GM23338 (cell line): Measurements from ENCODE around the gene CRISPLD2. TPM values are rescaled to one million over a fixed set of nuclear protein-coding genes. Genes with fewer than 3 reads are reported as not detected.
A peak's percentile ranks its signal among the peaks of the same experiment; 100 is the strongest.

ENCODE experiments used
- ATAC-seq: fragments of 200-7000 bp; cut with Tn5 transposase; 3 replicates; pipeline ENCODE4 v1.9.1; 2020
- DNase-seq: peaks from one replicate; pipeline ENCODE4 v3.0.0-alpha.2; 2015; ENCODE audit warnings: low spot score
- H2AFZ ChIP-seq: fragments of 200-600 bp; sonication (generic); 2 replicates; pipeline ENCODE4 v1.8.0; 2016; ENCODE audit warnings: antibody characterized with exemption, mild to moderate bottlenecking, moderate library complexity
- H3F3A ChIP-seq: fragments of 200-600 bp; sonication (generic); replicated peaks from 2 replicates; pipeline ENCODE4 v1.8.0; 2017; ENCODE audit warnings: antibody characterized with exemption, mixed run types, low read depth
- H3K27ac ChIP-seq: fragments of 200-600 bp; sonication (generic); 2 replicates; pipeline ENCODE4 v1.6.1; 2016; ENCODE audit warnings: low read depth
- H3K27me3 ChIP-seq: fragments of 200-600 bp; sonication (generic); 2 replicates; pipeline ENCODE4 v1.8.0; 2016; ENCODE audit warnings: mild to moderate bottlenecking, mixed run types, moderate library complexity; ENCODE audit not compliant: insufficient read depth
- H3K36me3 ChIP-seq: fragments of 200-600 bp; sonication (generic); 2 replicates; pipeline ENCODE4 v1.8.0; 2016; ENCODE audit warnings: mild to moderate bottlenecking; ENCODE audit not compliant: insufficient read depth
- H3K4me1 ChIP-seq: fragments of 200-600 bp; sonication (generic); 2 replicates; pipeline ENCODE4 v1.8.0; 2016; ENCODE audit warnings: mild to moderate bottlenecking, moderate library complexity; ENCODE audit not compliant: insufficient read depth
- H3K4me2 ChIP-seq: fragments of 200-600 bp; sonication (generic); 2 replicates; pipeline ENCODE4 v1.7.1; 2017; ENCODE audit warnings: mixed run types
- H3K4me3 ChIP-seq: fragments of 200-600 bp; sonication (generic); 2 replicates; pipeline ENCODE4 v1.6.1; 2016; ENCODE audit warnings: mixed run types
- H3K79me2 ChIP-seq: fragments of 200-600 bp; sonication (generic); replicated peaks from 2 replicates; pipeline ENCODE4 v1.8.0; 2017; ENCODE audit warnings: mild to moderate bottlenecking; ENCODE audit not compliant: insufficient read depth
- H3K9me2 ChIP-seq: fragments of 200-600 bp; sonication (generic); 2 replicates; pipeline ENCODE4 v1.8.0; 2017; ENCODE audit not compliant: insufficient read depth
- H4K20me1 ChIP-seq: fragments of 200-600 bp; sonication (generic); replicated peaks from 2 replicates; pipeline ENCODE4 v1.8.0; 2017; ENCODE audit warnings: mild to moderate bottlenecking; ENCODE audit not compliant: insufficient read depth
- H3K27ac Mint-ChIP-seq: 2 replicates; pipeline ENCODE4 v1.8.0; 2020; ENCODE audit warnings: inconsistent platforms, mild to moderate bottlenecking, moderate library complexity, mixed read lengths
- H3K27me3 Mint-ChIP-seq: 3 replicates; pipeline ENCODE4 v1.8.0; 2022; ENCODE audit warnings: low read depth, mild to moderate bottlenecking, moderate library complexity, mixed read lengths, inconsistent platforms; ENCODE audit not compliant: insufficient read depth, poor library complexity
- H3K36me3 Mint-ChIP-seq: 3 replicates; pipeline ENCODE4 v1.8.0; 2021; ENCODE audit warnings: low read depth, mild to moderate bottlenecking, inconsistent platforms, moderate library complexity, mixed read lengths
- H3K4me1 Mint-ChIP-seq: 3 replicates; pipeline ENCODE4 v1.8.0; 2020; ENCODE audit warnings: mild to moderate bottlenecking, inconsistent platforms, mixed read lengths
- H3K4me3 Mint-ChIP-seq: 3 replicates; pipeline ENCODE4 v1.8.0; 2021; ENCODE audit warnings: moderate library complexity, mild to moderate bottlenecking, inconsistent platforms, mixed read lengths
- H3K9me3 Mint-ChIP-seq: 3 replicates; pipeline ENCODE4 v1.8.0; 2020; ENCODE audit warnings: moderate library complexity, mild to moderate bottlenecking, inconsistent platforms, mixed read lengths
- CREB1 ChIP-seq: fragments of 250-450 bp; sonication (Bioruptor Pico); IDR thresholded peaks from 2 replicates; pipeline ENCODE4 v1.5.0; 2020; ENCODE audit warnings: low read depth, mild to moderate bottlenecking, moderate library complexity
- CTCF ChIP-seq, 2 experiments: fragments of 200-600 bp in 1 of 2; sonication (generic) in 1 of 2; conservative IDR thresholded peaks; 2 replicates each; pipeline versions ENCODE4 v1.5.1 to v1.6.1; 2016 to 2017; ENCODE audit warnings: antibody characterized with exemption in 2 of 2, low read depth in 2 of 2, mild to moderate bottlenecking in 2 of 2, moderate library complexity in 1 of 2
- ETS1 ChIP-seq: IDR thresholded peaks from 2 replicates; pipeline ENCODE4 v1.6.1; 2016; ENCODE audit warnings: antibody characterized with exemption
- EZH2 ChIP-seq: fragments of 200-600 bp; sonication (generic); IDR thresholded peaks from one replicate; pipeline ENCODE4 v1.8.0; 2017; ENCODE audit warnings: antibody characterized with exemption, mild to moderate bottlenecking, low read depth; ENCODE audit not compliant: unreplicated experiment
- POLR2AphosphoS5 ChIP-seq: IDR thresholded peaks from 2 replicates; pipeline ENCODE4 v1.6.1; 2016; ENCODE audit warnings: antibody characterized with exemption, low read depth
- STAT1 ChIP-seq: IDR thresholded peaks from one replicate; pipeline ENCODE4 v1.6.1; 2016; ENCODE audit warnings: antibody characterized with exemption; ENCODE audit not compliant: unreplicated experiment
- ZNF114 ChIP-seq: fragments of 250-450 bp; sonication (Bioruptor Pico); IDR thresholded peaks from 2 replicates; pipeline ENCODE4 v1.5.0; 2020; ENCODE audit warnings: mild to moderate bottlenecking, moderate library complexity
- ZNF331 ChIP-seq: fragments of 250-450 bp; sonication (Bioruptor Pico); IDR thresholded peaks from 2 replicates; pipeline ENCODE4 v1.5.0; 2020; ENCODE audit warnings: low read depth, mild to moderate bottlenecking, moderate library complexity
- ZNF462 ChIP-seq: fragments of 250-450 bp; sonication (Bioruptor Pico); IDR thresholded peaks from 2 replicates; pipeline ENCODE4 v1.5.0; 2020; ENCODE audit warnings: mild to moderate bottlenecking, moderate library complexity
- polyA plus RNA-seq: library from polyadenylated mRNA; unstranded; fragments of >200 nt; fragmentation: Nextera tagmentation; extraction: Ambion mirVana; gene quantifications from 2 replicates; pipeline ENCODE4 v1.2.1, GENCODE V29; 2016
- total RNA-seq: library from RNA; depleted of rRNA; stranded (reverse); fragments of >200 nt; shearing (Covaris generic); gene quantifications from 2 replicates; pipeline ENCODE4 v1.2.3, GENCODE V29; 2014
- TF ChIP-seq, protein P1 (sequence below): IDR thresholded peaks from one replicate; pipeline ENCODE4 v1.6.1; 2018; ENCODE audit warnings: antibody characterized with exemption; ENCODE audit not compliant: unreplicated experiment

The CRISPLD2 gene
- total and polyA plus RNA-seq, 2 experiments from 2014 or later: 2.6 to 8.3 TPM

DNA sequence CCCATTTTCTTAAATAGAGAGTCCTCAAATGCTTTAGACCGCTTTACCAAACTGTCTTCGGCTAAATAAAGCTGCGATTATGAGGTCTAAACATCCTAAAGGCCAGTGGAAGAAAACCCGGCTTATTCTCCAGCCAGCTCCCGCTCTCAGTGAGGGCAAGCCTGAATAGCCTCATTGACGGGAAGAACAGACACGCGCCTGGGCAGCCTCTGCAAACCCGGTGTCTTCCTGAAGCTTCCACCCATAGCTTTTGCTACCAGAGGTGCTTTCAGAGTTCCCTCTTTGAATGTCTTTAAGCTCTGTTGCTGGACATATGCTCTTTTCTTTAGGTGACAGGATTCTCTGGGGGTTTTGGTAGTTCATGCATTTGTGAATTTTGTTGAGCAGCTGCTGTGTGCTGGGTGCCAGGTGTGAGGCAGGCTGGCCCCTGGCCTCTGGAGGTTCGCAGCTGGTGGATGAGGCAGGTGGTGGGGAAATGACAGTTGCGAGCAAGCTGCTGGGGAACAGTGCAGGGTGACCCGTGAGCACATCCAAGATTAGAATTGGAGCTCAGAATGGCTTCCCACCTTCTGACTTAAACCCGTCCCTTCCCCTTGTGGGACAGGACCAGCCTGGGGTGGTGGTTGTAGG is 44.7 kb downstream of the CRISPLD2 start (continued):
- TF ChIP-seq, protein P1, sequence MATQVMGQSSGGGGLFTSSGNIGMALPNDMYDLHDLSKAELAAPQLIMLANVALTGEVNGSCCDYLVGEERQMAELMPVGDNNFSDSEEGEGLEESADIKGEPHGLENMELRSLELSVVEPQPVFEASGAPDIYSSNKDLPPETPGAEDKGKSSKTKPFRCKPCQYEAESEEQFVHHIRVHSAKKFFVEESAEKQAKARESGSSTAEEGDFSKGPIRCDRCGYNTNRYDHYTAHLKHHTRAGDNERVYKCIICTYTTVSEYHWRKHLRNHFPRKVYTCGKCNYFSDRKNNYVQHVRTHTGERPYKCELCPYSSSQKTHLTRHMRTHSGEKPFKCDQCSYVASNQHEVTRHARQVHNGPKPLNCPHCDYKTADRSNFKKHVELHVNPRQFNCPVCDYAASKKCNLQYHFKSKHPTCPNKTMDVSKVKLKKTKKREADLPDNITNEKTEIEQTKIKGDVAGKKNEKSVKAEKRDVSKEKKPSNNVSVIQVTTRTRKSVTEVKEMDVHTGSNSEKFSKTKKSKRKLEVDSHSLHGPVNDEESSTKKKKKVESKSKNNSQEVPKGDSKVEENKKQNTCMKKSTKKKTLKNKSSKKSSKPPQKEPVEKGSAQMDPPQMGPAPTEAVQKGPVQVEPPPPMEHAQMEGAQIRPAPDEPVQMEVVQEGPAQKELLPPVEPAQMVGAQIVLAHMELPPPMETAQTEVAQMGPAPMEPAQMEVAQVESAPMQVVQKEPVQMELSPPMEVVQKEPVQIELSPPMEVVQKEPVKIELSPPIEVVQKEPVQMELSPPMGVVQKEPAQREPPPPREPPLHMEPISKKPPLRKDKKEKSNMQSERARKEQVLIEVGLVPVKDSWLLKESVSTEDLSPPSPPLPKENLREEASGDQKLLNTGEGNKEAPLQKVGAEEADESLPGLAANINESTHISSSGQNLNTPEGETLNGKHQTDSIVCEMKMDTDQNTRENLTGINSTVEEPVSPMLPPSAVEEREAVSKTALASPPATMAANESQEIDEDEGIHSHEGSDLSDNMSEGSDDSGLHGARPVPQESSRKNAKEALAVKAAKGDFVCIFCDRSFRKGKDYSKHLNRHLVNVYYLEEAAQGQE: no peak
- TF ChIP-seq STAT1 (no peak), CTCF (conservative IDR thresholded peaks at IDR 0.05; ENCODE audit: low read depth in 2 of 2) (no peak), POLR2AphosphoS5 (no peak)

DNA sequence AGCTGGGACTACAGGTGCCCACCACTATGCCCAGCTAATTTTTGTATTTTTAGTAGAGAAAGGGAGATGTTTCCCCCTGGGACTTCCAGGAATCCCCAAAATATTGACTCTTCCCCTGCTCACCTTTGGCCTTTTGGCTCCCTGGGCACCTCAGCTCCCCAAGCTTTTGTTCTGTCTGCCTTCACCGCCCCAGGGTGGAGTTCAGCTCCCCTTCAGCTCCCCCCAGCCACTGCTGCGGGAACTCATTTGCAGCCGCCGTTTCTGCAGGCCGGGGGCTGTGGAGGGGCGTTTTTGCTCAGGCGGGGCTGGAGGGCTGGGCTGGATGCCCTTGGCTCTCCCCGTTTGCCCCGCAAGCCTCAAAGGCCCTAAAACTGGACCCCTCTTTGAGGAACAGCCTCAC is 47.9 kb downstream of the CRISPLD2 start:
- Histone ChIP-seq H3K27ac (no peak overlapping the region), H3K9me2 (no peaks in the 10 kb centered on the region), H3K4me2 (no peak overlapping the region), H3K27me3 (no peaks in the 10 kb centered on the region), H3K36me3 (no peaks in the 10 kb centered on the region), H3K4me1 (no peaks in the 10 kb centered on the region), H4K20me1 (no peaks in the 10 kb centered on the region), H3K79me2 (no peaks in the 10 kb centered on the region), H2AFZ (no peak overlapping the region), H3F3A (no peaks in the 10 kb centered on the region), H3K4me3 (no peak overlapping the region)
- Mint-ChIP-seq H3K4me3 (no peak overlapping the region), H3K9me3 (no peaks in the 10 kb centered on the region), H3K27me3 (peaks cover 2% of the 10 kb centered on the region), H3K4me1 (peaks cover 7% of the 10 kb centered on the region), H3K36me3 (no peaks in the 10 kb centered on the region), H3K27ac (no peak overlapping the region)
- peak; percentile 33; the same call in 2 of the 3 replicates for ATAC-seq
- DNase-seq: no peak
- TF ChIP-seq ZNF462 (CRISPR knock-in tag) (no peak), POLR2AphosphoS5 (no peak), ZNF114 (CRISPR knock-in tag) (no peak), CREB1 (CRISPR knock-in tag) (no peak), ETS1 (no peak), EZH2 (no peak), ZNF331 (CRISPR knock-in tag) (no peak)
